Hypothalamus (tissue), 51 donors: ENCODE results near the gene MYL6B.

Experiments used
- DNase-seq, 51 donors: peaks; one replicate each; lab custom pipeline; 2025; lab: John Stamatoyannopoulos, UW

MYL6B gene

GRCh38 chr12:56202838-56203237 lies 50.5 kb downstream of the MYL6B start:
- DNase-seq: no peak

DNA sequence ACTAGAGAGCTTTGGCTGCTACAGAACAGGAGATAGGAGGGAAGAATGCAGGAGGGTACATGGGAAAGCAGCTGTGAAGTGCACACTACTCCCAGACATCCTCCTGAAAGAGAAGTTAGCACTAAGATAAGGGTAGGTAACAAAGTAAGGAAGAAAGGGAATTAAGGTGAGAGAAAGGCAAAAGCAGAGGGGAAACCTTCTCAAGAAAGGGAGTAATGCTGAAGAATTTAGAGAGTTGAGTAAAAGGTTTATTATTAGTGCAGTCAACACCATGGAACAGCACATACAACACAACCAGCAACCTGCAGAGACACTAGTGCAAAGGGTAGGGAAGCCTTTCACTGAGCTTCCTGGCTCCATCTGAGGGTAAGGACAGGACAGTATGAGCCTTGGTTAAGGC lies 51.9 kb downstream of the MYL6B start:
- DNase-seq: no peak

DNA sequence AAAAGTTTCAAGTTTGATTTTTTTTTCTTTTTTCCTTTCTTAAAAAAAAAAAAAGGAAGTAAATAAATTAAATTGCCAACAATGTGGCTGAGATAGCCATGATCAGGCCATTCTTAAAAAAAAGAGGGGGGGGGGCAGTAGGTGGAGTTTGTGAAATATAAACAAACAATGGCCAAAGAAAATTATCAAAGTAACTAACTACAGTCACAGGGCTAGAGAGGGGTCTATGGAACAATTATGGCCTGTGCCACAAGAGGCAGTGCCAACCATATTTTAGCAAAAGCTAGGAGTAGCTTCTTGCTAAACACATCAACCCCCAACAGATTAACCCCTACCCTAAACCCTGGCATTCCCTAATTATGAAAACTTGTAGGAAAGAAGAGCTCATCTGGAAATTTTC lies 53.1 kb downstream of the MYL6B start:
- no peak for DNase-seq

DNA sequence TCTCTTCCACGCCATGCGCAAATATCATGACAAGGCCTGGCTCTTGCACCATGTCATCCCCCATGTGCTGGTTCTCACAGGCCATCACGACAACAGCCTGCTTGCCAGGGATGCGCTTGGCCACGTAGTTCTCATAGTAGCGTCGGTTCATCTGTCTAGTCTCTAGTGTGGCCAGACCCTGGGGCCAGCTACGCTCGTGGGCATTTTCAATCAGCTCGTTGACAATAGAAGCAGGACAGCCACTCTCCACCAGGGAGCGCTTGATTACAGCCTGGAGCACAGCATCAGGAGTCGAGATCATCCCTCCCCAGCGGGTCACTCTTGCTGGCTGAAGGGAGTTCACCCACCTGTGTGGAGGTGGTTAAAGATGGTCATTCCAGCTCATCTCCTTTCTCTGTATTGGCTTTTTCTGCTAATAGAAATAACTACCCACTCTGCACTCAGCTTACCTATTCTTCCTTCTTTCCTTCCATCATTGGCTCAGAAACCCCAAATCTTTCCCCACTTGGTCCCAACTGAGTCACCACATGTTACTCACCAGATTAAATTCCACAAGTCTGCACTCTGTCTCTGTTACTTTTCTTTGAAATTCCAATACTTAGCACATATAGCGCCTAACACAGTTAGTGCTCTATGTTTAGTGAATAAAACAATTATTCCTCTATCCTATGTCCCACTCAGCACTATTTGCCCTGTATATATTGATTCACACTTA lies 54.2 kb downstream of the MYL6B start:
- peak in 22 of 51 donors; percentile 1 to 34 (median 14) for DNase-seq
